Subcutaneous abdominal adipose tissue (tissue), 5 donors: ENCODE measurements around the gene NPC1.

ENCODE experiments used
- H3K27ac ChIP-seq: one replicate; pipeline ENCODE4 v1.7.0; 2013; ENCODE audit warnings: low read depth, mild to moderate bottlenecking, inconsistent platforms, low read length, moderate library complexity
- H3K27me3 ChIP-seq, 5 donors: one replicate each; pipeline ENCODE4 v1.7.0; 2013; ENCODE audit warnings: low read length in 5 of 5, inconsistent platforms in 1 of 5; ENCODE audit not compliant: control insufficient read depth in 5 of 5, insufficient read depth in 4 of 5
- H3K36me3 ChIP-seq, 5 donors: one replicate each; pipeline ENCODE4 v1.7.0; 2013; ENCODE audit warnings: low read length in 5 of 5; ENCODE audit not compliant: control insufficient read depth in 5 of 5, insufficient read depth in 5 of 5
- H3K4me1 ChIP-seq, 5 donors: one replicate each; pipeline ENCODE4 v1.7.0; 2013; ENCODE audit warnings: low read length in 5 of 5, mild to moderate bottlenecking in 3 of 5, moderate library complexity in 1 of 5; ENCODE audit not compliant: control insufficient read depth in 5 of 5, insufficient read depth in 5 of 5
- H3K4me3 ChIP-seq, 5 donors: one replicate each; pipeline ENCODE4 v1.7.0; 2013; ENCODE audit warnings: low read length in 5 of 5, low read depth in 1 of 5
- H3K9ac ChIP-seq, 5 donors: one replicate each; pipeline ENCODE4 v1.7.0; 2013; ENCODE audit warnings: low read length in 5 of 5, mild to moderate bottlenecking in 4 of 5, moderate library complexity in 3 of 5
- H3K9me3 ChIP-seq, 5 donors: one replicate each; pipeline ENCODE4 v1.7.0; 2013; ENCODE audit warnings: low read length in 5 of 5; ENCODE audit not compliant: control insufficient read depth in 5 of 5
- donor health status: healthy.
- donor health status: healthy.
- donor health status: healthy.
- donor health status: healthy.
- donor health status: healthy.

NPC1 gene

DNA sequence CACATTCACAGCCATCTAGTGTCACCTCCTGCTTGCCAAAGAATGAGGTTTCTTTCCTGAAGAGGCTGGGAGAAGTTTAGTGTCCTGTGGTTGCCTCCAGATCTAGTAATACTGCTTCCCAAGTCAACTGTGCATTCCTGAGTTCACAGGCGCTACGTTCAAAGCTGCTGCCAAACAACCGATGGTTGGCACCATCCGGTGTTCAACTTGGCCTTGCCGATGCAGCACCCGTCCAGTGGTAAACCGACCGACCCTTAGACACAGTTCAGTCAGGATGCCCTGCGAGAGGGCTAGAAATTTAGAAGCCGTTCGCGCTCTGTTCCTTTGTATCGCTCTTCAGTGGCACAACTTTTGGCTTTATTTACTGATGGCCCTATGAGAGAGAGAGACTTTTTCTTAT lies 54.4 kb downstream of the NPC1 start:
- H3K27me3 ChIP-seq, result no peaks in the 10 kb centered on the region
- peaks cover 0 to 9% (median 4%) of the 10 kb centered on the region in 5 donors for H3K4me1 ChIP-seq
- H3K27ac ChIP-seq, result no peak overlapping the region
- H3K4me3 ChIP-seq, result no peak overlapping the region
- H3K36me3 ChIP-seq, result peaks cover 18 to 99% (median 94%) of the 10 kb centered on the region in 5 donors
- H3K9me3 ChIP-seq, result no peaks in the 10 kb centered on the region
- no peak overlapping the region for H3K9ac ChIP-seq

DNA sequence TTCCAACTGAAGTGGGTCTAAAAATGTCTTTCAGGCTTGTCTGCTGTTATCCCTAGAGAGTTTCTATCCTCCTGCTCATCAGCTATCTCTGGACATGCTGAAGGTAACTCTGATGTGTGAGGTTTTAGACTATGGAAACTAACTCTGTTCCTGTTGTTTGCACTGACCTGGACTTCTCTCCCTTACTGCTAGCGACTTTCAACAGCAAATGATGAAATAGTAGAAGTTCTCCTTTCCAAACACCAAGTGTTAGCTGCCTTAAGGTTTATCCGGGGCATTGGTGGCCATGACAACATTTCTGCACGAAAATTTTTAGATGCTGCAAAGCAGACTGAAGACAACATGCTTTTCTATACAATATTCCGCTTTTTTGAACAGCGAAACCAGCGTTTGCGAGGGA lies 56.1 kb downstream of the NPC1 start:
- H3K4me3 ChIP-seq, result no peak overlapping the region
- H3K27me3 ChIP-seq, result no peaks in the 10 kb centered on the region
- no peaks in the 10 kb centered on the region for H3K9me3 ChIP-seq
- peaks cover 0 to 9% (median 4%) of the 10 kb centered on the region in 5 donors for H3K4me1 ChIP-seq
- H3K27ac ChIP-seq, result no peak overlapping the region
- peaks cover 20 to 96% (median 91%) of the 10 kb centered on the region in 5 donors for H3K36me3 ChIP-seq
- H3K9ac ChIP-seq, result no peak overlapping the region

DNA sequence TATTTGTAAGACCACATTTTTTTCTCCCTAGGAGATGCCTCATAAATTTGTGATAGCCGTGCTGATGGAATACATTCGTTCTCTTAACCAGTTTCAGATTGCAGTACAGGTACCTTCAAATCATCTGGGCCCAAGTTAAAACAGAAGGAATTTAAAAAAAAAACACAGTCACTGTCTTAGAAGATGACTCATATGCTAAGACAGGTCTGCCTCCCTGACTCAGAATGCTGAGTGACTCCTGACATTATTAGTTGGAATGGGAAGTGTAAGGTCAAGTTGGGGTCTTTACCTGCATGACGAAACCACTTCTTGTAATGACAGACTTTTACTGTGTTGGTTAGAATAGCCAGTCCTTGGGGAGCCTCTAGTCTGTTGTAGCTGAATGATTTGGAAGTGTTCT lies 56.7 kb downstream of the NPC1 start:
- Histone ChIP-seq H3K27ac (peak overlapping the region; percentile 67), H3K4me3 (no peak overlapping the region), H3K9ac (no peak overlapping the region), H3K36me3 (peaks cover 20 to 94% (median 86%) of the 10 kb centered on the region in 5 donors), H3K9me3 (no peaks in the 10 kb centered on the region), H3K4me1 (peaks cover 0 to 9% (median 4%) of the 10 kb centered on the region in 5 donors), H3K27me3 (no peaks in the 10 kb centered on the region)

DNA sequence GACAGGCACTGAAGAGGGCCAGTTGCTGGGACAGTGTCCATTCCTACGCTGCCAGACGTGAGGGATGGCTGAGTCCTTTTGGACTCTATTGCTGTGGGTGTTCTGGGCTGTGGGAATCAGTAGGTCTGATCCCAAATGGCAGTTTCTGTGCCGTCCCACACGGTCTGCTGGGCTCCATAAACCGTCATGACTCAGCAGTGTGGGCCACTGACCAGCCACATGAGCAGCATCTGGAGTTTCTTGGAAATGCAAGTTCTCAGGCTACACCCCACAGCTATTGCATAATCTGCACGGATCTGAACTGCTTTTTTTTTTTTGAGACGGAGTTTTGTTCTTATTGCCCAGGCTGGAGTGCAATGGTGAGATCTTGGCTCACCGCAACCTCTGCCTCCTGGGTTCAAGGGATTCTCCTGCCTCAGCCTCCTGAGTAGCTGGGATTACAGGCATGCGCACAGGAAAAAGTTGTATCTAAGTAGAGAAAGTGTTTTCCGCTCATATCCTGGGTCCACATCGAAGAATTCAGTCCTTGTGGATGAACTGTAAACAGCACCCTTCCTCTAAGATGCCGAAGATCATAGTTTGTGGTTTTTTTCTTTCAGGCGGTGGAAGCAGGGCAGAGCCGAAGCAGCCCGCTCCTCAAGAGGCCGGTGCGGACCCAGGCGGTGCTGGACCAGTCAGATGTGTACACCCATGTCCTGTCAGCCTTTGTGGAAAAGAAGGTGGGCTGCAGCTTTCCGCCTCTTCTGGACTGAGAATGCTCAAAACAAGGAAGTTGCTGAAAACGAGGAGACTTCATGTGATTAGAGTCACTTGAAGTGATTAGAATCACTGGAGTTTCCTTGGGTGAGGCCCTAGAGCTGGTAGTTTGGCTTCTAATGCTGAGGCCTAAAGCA lies 57.5 kb downstream of the NPC1 start:
- peak overlapping the region; percentile 67 for H3K27ac ChIP-seq
- no peak overlapping the region for H3K4me3 ChIP-seq
- peaks cover 0 to 9% (median 4%) of the 10 kb centered on the region in 5 donors for H3K4me1 ChIP-seq
- H3K9me3 ChIP-seq, result no peaks in the 10 kb centered on the region
- H3K9ac ChIP-seq, result no peak overlapping the region
- no peaks in the 10 kb centered on the region for H3K27me3 ChIP-seq
- peaks cover 21 to 94% (median 86%) of the 10 kb centered on the region in 5 donors for H3K36me3 ChIP-seq

DNA sequence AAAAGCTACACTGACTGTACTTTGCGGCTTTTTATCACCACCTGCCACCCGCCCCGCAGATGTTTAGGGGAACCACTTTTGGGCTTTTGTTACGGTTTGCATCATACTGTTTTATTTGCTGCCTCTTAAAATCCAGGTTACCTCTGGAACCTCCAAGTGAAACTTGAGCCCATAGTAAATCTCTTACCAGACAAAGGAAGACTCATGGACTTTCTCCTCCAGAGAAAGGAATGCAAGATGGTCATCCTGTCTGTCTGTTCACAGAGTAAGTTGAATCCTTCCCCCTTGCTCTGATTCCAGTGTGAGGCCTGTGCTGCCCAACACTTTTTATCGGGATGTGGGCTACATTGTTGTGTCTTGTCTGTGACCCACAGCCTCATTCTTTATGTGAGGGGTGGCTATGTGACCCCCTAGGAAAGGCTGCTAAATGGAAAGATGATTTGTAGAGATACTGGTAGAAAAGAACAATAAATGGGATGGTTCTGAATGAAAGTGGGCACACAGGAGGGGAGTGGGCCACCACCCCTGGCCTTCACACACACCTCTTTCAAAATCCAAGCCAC lies 59.7 kb downstream of the NPC1 start:
- Histone ChIP-seq H3K4me3 (no peak overlapping the region), H3K9me3 (no peaks in the 10 kb centered on the region), H3K4me1 (peaks cover 3 to 20% (median 17%) of the 10 kb centered on the region in 5 donors), H3K27me3 (no peaks in the 10 kb centered on the region), H3K9ac (no peak overlapping the region), H3K36me3 (peaks cover 21 to 92% (median 83%) of the 10 kb centered on the region in 5 donors), H3K27ac (no peak overlapping the region)

DNA sequence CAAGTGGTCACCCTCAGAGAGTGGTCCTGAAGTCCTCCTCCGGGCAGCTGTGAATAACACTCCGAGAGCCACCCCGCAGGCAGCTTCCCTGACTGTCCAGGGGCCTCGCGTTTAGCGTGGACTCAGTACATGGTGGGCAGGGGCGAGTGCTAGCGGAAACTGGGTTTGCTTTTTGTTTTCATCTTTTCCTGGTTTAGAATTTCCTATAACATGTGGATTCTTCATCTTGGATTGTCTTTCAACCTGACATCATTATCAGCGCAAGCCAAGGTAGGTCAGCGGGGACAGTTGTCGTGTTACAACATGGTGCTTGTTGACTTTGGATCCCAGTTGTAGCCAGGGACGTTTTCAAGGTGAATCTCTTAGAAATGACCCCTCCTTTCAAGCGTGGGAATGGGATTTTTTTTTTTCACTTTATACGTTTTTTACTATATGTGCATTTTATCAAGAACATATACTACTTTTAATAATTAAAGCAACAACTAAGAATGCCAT lies 62.0 kb downstream of the NPC1 start:
- H3K27ac ChIP-seq, result no peak overlapping the region
- no peak overlapping the region for H3K4me3 ChIP-seq
- H3K27me3 ChIP-seq, result no peaks in the 10 kb centered on the region
- peaks cover 3 to 33% (median 17%) of the 10 kb centered on the region in 5 donors for H3K4me1 ChIP-seq
- H3K9ac ChIP-seq, result no peak overlapping the region
- H3K9me3 ChIP-seq, result no peaks in the 10 kb centered on the region
- H3K36me3 ChIP-seq, result peaks cover 13 to 89% (median 78%) of the 10 kb centered on the region in 5 donors

DNA sequence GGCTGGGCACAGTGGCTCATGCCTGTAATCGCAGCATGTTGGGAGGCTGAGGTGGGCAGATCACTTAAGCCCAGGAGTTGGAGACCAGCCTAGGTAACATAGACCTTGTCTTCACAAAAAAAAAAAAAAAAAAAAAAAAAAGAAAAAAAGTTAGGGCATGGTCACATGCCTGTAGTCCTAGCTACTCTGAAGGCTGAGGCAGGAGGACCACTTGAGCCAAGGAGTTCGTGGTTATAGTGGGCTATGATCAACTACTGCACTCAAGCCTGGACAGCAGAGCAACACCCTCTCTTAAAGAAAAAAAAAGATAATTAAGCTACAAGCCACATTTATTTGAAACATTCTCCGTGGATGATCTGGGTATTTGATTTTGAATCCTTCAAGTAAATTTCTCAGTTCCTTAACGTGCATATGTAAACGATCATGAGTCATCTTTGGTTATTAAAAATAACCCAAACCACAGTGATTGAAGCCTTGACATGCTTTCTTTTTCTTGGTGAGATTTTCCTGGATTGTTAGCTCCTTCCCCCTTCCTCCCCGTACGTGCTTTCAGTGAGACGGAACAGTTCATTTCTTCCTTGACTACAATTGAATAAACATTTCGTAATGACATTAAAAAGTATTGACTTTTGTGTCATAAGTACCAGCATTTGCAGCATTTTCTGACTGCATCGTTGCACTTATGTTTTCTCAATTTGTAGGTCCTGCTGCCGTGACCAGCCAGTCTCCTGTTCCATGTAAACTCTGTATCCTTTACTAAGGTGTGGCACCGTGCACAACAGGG lies 62.7 kb downstream of the NPC1 start:
- no peaks in the 10 kb centered on the region for H3K9me3 ChIP-seq
- H3K36me3 ChIP-seq, result peaks cover 16 to 89% (median 78%) of the 10 kb centered on the region in 5 donors
- H3K4me1 ChIP-seq, result peaks cover 3 to 33% (median 13%) of the 10 kb centered on the region in 5 donors
- no peak overlapping the region for H3K4me3 ChIP-seq
- no peak overlapping the region for H3K27ac ChIP-seq
- no peak overlapping the region for H3K9ac ChIP-seq
- H3K27me3 ChIP-seq, result no peaks in the 10 kb centered on the region

DNA sequence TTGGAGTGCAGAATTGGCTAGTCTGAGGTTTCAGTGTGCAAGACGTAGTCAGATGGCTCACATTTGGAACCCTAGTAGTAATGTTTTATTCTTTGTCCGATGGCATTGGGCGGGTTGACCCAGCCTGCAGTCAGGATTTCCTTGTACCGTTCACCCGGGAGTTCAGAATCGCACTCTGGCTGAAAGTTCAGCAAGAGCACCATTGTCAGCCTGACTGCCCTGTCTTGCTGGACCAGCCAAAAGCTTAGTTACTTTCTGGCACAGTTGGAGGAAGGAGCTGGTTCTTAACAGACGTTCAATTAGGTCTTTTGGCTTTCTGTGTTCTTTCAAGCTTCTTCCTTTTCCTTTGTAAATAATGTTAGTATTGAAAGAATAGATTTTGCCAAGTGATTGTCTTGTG lies 64.4 kb downstream of the NPC1 start:
- H3K36me3 ChIP-seq, result peaks cover 18 to 89% (median 70%) of the 10 kb centered on the region in 5 donors
- no peak overlapping the region for H3K4me3 ChIP-seq
- no peak overlapping the region for H3K9ac ChIP-seq
- peak overlapping the region; percentile 27 for H3K27ac ChIP-seq
- peaks cover 0 to 33% (median 8%) of the 10 kb centered on the region in 5 donors for H3K4me1 ChIP-seq
- no peaks in the 10 kb centered on the region for H3K9me3 ChIP-seq
- H3K27me3 ChIP-seq, result no peaks in the 10 kb centered on the region

DNA sequence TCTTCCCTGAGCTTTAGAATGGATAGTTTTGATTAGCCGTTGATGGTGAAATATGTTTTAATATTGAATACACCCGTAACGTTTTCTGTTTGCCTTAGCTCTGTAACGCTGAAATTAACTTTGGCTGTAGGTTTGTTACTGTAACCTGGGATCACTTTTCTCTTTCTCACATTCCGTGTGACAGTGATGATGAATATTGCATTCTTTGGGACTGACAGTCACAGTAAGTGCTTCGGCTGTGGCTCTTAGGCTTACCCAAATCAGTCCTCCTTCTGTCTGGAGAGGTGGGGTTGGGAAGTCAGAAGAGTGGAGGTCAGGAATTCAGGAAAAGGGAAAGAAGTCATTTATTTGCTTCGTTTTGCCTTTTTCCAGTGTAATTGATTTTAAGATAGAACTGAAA lies 65.0 kb downstream of the NPC1 start:
- H3K27me3 ChIP-seq, result no peaks in the 10 kb centered on the region
- peak overlapping the region; percentile 27 for H3K27ac ChIP-seq
- no peaks in the 10 kb centered on the region for H3K9me3 ChIP-seq
- peaks cover 0 to 33% (median 8%) of the 10 kb centered on the region in 5 donors for H3K4me1 ChIP-seq
- H3K4me3 ChIP-seq, result no peak overlapping the region
- H3K9ac ChIP-seq, result no peak overlapping the region
- peaks cover 18 to 85% (median 65%) of the 10 kb centered on the region in 5 donors for H3K36me3 ChIP-seq
